Mucosa of descending colon (tissue), 3 donors: ENCODE results near the gene C22orf31. TPM values are rescaled to one million over a fixed set of nuclear protein-coding genes. Genes with fewer than 3 reads are reported as not detected.

Experiments used
- ATAC-seq: fragments of 200-7000 bp; cut with Tn5 transposase; one replicate; pipeline ENCODE4 v1.9.1; 2020; ENCODE audit warnings: mild to moderate bottlenecking, moderate library complexity
- DNase-seq, 3 donors: peaks; one replicate each; pipeline ENCODE4 v3.0.0-alpha.2; 2020
- H3K36me3 ChIP-seq: fragments of 200-600 bp; one replicate; pipeline ENCODE4 v1.8.0; 2021; ENCODE audit warnings: low read depth, mild to moderate bottlenecking
- H3K4me1 ChIP-seq: fragments of 200-600 bp; one replicate; pipeline ENCODE4 v1.8.0; 2021; ENCODE audit warnings: low read depth, mild to moderate bottlenecking
- H3K4me3 ChIP-seq: fragments of 200-600 bp; one replicate; pipeline ENCODE4 v1.8.0; 2021; ENCODE audit warnings: mild to moderate bottlenecking
- H3K9me3 ChIP-seq: fragments of 200-600 bp; one replicate; pipeline ENCODE4 v1.8.0; 2021; ENCODE audit warnings: mild to moderate bottlenecking
- intact Hi-C, 2 donors: fragments of 100-400 bp; cut with DNase I in 1 of 2; cut with micrococcal nuclease in 1 of 2; formaldehyde crosslinking; loops; one replicate each; pipeline versions ENCODE4 v1.11.0 to v1.11.1; 2022; cut with DNase I, micrococcal nuclease
- total RNA-seq, 3 donors: library from RNA; stranded (reverse); fragmentation: NEBNext Ultra II Directional in 2 of 3; extraction: Animal tissue kit (Norgen Biotek cat#: 25700) in 2 of 3; gene quantifications; one replicate each; pipeline versions ENCODE4 v1.2.1 to v1.2.4, GENCODE V29; 2021 to 2023
- TF ChIP-seq, protein P1 (sequence below): fragments of 200-600 bp; IDR thresholded peaks from one replicate; pipeline ENCODE4 v1.8.0; 2022; ENCODE audit warnings: antibody characterized with exemption, mild to moderate bottlenecking
- donor health status: DM: no; HTN: no; CAD: no; lungs with moderate emphysema.
- donor health status: DM: no; HTN: no; CAD: no.
- donor health status: DM: no; HTN: yes; CAD: no.

Gene C22orf31
- total RNA-seq, 3 donors from 2014 or later: 0.41 TPM; not detected in 2

DNA sequence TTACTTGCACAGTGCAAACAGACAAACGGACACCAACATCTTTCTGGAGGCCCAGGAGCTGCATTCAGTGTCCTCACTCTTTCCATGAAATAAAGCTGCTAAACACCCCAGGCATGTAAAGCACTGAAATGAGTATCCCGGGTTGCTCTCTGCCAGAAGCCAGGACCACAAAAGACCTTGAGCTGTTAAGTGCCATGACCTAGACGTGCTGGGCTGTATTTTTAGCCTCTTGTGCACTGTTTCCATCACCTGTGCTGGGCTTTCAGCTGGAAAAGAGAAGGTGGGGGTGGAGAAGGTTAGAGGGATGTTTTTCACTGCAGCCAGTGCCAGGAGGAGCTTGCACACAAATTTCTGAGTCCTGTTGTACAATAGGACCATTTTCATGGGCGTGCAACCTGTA is 7.8 kb upstream of the C22orf31 start:
- TF ChIP-seq, protein P1, sequence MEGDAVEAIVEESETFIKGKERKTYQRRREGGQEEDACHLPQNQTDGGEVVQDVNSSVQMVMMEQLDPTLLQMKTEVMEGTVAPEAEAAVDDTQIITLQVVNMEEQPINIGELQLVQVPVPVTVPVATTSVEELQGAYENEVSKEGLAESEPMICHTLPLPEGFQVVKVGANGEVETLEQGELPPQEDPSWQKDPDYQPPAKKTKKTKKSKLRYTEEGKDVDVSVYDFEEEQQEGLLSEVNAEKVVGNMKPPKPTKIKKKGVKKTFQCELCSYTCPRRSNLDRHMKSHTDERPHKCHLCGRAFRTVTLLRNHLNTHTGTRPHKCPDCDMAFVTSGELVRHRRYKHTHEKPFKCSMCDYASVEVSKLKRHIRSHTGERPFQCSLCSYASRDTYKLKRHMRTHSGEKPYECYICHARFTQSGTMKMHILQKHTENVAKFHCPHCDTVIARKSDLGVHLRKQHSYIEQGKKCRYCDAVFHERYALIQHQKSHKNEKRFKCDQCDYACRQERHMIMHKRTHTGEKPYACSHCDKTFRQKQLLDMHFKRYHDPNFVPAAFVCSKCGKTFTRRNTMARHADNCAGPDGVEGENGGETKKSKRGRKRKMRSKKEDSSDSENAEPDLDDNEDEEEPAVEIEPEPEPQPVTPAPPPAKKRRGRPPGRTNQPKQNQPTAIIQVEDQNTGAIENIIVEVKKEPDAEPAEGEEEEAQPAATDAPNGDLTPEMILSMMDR: no peak
- intact Hi-C loops: no loop called here
- Histone ChIP-seq H3K4me3 (no peak overlapping the region), H3K36me3 (no peaks in the 10 kb centered on the region), H3K4me1 (peaks cover 28% of the 10 kb centered on the region), H3K9me3 (no peaks in the 10 kb centered on the region)
- ATAC-seq: no peak
- DNase-seq: no peak

DNA sequence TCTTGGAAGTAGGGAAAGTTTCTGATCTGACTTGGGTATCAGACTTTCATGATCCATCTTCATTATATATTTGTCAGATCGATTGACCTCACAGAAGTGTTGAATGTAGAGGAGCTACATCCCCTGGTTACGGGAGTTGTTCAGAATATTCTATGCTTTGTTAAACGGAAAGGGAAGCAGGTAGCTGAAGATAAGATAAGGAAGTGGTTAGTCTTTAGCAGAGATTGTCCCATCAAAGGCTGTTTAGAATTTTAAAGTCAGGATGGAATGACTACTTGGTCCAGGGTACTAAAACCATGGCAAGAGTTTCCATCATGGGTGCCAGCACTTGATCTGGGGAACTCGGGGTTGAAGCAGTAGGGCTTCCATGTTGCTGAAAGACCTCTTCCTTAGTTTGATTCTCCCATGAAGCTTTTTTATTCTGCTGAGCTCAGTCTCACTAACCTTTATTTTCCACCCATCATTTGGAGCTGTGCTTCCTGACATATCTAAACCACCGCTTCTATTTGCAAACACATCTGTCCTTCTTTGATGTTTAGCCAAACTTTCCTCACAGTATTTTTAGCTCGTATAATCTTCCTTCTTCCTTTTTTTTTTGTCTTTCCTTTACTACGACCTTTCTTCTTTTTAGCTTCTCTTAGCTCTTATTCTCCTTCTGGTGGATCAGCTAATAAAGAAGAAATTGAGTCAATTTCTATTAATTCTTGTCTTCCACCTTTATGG is 4.0 kb upstream of the C22orf31 start:
- Histone ChIP-seq H3K36me3 (no peaks in the 10 kb centered on the region), H3K4me1 (no peaks in the 10 kb centered on the region), H3K9me3 (no peaks in the 10 kb centered on the region), H3K4me3 (no peak overlapping the region)
- intact Hi-C loops: no loop called here
- ATAC-seq (no peak), DNase-seq (no peak)
- TF ChIP-seq, protein P1: no peak

DNA sequence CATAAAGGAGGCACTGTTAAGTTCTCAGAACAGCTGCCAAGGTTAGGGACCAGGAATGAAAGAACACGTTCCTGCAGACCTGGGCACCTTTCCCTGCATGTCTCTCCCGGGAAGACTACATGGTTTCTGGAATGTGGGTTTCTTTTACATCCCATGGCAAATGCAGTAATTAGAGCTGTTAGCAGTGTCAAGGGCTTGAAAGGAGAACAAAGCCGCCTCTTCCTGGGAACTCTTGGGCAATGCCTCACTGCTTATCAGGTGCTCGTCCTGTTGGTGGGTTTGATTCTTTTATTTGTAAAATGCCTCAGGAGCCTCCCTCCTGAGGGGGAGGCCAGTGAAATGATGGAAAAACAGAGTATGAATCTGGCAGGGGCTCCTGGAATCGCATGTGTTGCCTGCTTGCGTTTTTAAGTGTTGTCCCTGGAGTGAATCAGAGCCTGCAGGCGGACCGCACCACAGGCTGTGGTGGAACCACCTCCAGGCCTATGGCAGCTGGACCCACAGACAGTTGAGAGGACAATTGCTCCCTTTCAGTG is 723 bp upstream of the C22orf31 start:
- ATAC-seq: no peak

DNA sequence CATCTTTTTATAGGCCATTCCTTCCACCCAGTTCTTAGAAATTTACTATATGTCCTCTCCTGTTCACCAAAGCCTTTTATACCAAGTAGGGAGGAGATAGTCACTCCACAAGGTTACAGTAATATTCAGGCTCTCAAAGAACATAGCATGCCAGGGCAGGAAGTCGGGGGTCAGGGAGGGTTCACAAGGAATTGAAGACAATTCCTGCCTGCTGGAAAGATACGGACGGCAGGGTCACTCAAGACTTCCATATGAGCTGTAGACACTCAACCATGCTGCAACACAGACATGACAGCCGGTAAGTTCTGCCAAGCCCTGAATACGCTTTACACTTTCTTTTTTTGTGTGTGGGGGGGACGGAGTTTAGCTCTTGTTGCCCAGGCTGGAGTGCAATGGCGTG is 700 bp downstream of the C22orf31 start:
- DNase-seq (no peak), ATAC-seq (no peak)
- H3K36me3 ChIP-seq: no peaks in the 10 kb centered on the region
- TF ChIP-seq, protein P1: no peak
- intact Hi-C loops: no loop called here
- no peaks in the 10 kb centered on the region for H3K4me1 ChIP-seq
- no peaks in the 10 kb centered on the region for H3K9me3 ChIP-seq
- no peak overlapping the region for H3K4me3 ChIP-seq

More for the DNA sequence above, 723 bp upstream of the C22orf31 start:
- TF ChIP-seq, protein P1: no peak
- no peaks in the 10 kb centered on the region for H3K9me3 ChIP-seq
- no peak for DNase-seq
- H3K4me1 ChIP-seq: no peaks in the 10 kb centered on the region
- H3K36me3 ChIP-seq: no peaks in the 10 kb centered on the region
- H3K4me3 ChIP-seq: no peak overlapping the region
- intact Hi-C loops: no loop called here

DNA sequence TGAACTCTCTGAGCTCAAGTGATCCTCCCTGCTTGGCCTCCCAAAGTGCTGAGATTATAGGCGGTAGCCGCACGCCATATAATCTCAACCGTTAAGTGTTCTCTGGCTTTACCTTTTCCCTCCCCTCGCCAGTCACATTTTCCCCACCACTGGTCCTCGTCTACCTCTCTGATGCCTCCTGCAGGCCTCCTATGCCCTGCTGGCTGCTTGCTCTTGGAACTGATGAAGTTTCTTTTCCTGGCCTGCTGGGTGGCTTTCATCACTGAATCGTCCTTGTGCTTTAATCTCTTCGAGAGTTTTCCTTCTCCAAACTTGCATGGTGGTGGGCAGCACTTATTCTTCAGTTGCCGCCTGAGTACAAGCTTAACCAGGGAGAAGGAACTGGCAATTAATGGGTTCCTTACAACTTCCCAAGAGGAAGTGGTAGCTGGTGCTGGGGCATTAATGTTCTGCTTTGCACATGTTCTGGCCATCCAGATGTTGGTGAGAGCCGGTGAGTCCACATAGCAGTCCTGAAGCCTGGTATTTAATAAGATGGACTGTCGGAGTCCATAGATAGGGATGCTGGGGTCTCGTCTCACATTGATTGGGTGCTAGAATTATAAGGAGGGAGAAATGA is 1.3 kb downstream of the C22orf31 start:
- intact Hi-C loops: no loop called here
- no peak for ATAC-seq
- H3K4me3 ChIP-seq: no peak overlapping the region
- TF ChIP-seq, protein P1: no peak
- no peaks in the 10 kb centered on the region for H3K9me3 ChIP-seq
- no peaks in the 10 kb centered on the region for H3K36me3 ChIP-seq
- no peak for DNase-seq
- no peaks in the 10 kb centered on the region for H3K4me1 ChIP-seq
